HG03159 (cell line): Measurements from ENCODE around the gene NUP210.

ENCODE experiments used
- ATAC-seq: cut with Tn5 transposase; IDR thresholded peaks from one replicate; pipeline ENCODE4 v1.9.1; 2021; ENCODE audit warnings: mild to moderate bottlenecking, moderate library complexity; ENCODE audit not compliant: unreplicated experiment

Gene NUP210

DNA sequence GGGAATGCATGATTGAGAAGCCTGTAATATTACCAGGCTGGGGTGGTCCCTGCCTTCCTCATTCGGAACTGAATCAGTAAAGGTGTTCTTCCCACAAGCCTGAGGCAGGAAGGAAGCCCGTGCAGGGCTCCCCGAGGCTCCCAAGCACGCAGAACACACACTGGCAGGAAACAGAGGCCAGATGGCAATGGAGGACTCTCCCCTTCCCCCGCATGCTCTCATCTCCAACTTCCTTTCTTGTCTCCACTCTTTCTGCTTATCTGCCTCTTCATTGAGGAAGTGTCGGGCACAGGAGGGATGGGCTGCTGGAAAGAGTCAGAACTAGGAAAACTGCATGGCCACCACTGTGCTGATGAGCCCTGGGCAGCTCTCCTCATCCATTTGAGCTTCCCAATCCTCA is 123.5 kb downstream of the NUP210 start:
- no peak for ATAC-seq

DNA sequence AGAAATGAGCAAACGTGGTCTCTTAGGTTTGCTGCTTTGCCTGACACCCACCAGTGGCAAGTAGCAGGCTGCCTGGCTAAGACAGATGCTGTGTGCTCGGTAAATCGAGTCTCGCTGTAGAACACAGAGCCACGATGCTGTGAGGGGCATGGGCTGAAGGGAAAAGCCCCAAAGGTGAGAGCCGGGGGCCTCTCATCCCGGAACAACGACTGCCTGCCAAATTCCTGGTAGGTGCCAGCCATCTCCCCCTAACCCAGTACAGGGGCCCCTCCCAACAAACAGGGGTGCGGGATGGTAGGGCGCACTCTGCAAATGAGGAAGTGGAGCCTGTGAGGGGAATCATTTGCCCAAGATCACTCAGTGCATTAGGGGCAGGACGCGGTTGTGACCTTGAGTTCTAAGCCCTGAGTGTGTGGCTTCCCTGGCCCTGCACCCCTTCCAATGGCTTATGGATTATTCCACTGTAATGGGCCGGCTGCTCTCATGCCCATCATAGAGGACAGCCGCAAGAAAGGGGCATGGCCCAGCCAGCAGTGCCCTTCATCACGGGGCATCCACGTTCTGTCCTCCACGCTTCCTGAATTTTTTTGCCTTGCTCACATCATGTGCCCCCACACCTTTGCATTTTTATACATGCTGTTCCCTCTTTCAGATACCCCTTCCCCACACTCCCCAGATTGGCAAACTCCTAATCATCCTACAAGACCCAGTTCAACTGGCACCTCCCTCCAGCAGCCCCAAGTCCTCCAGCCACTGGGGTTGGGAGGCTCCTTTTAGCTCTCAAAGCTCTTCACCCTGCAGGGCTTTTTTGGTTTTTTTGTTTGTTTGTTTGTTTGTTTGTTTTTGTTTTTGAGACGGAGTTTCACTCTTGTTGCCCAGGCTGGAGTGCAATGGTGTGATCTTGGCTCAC is 125.4 kb downstream of the NUP210 start:
- ATAC-seq = no peak

DNA sequence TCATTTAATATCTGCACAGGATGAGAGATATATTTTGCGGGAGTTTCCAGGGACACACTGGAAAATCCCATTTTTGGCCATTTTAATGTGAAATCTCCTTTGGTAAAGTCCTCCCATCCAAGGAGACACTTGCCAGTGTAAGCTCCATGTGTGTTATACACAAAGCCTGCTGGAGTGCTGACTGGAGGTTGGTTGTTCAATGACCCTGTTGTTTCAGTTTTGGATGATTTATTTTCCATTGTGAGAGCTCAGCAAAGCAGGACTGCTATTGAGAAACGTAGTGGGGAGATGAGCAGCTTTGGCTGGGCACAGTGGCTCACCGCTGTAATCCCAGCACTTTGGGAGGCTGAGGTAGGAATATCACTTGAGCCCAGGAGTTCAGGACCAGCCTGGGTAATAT is 127.7 kb downstream of the NUP210 start:
- ATAC-seq = no peak

- ATAC-seq = no peak
These were observed 129.2 kb downstream of the NUP210 start for GRCh38 chr3:13290941-13291340.

- ATAC-seq = no peak
These were observed 130.3 kb downstream of the NUP210 start for GRCh38 chr3:13289771-13290285.

- no peak for ATAC-seq
These were observed 131.1 kb downstream of the NUP210 start for GRCh38 chr3:13288732-13289718.

- ATAC-seq = no peak
These were observed 132.3 kb downstream of the NUP210 start for GRCh38 chr3:13287833-13288232.

GRCh38 chr3:13286873-13287272 is 133.2 kb downstream of the NUP210 start:
- ATAC-seq = no peak

GRCh38 chr3:13285007-13285567 is 135.0 kb downstream of the NUP210 start:
- no peak for ATAC-seq

GRCh38 chr3:13283877-13284264 is 136.3 kb downstream of the NUP210 start:
- ATAC-seq = no peak

GRCh38 chr3:13282986-13283876 is 136.9 kb downstream of the NUP210 start:
- no peak for ATAC-seq

GRCh38 chr3:13282358-13282985 is 137.7 kb downstream of the NUP210 start:
- no peak for ATAC-seq

GRCh38 chr3:13281507-13282357 is 138.4 kb downstream of the NUP210 start:
- no peak for ATAC-seq

DNA sequence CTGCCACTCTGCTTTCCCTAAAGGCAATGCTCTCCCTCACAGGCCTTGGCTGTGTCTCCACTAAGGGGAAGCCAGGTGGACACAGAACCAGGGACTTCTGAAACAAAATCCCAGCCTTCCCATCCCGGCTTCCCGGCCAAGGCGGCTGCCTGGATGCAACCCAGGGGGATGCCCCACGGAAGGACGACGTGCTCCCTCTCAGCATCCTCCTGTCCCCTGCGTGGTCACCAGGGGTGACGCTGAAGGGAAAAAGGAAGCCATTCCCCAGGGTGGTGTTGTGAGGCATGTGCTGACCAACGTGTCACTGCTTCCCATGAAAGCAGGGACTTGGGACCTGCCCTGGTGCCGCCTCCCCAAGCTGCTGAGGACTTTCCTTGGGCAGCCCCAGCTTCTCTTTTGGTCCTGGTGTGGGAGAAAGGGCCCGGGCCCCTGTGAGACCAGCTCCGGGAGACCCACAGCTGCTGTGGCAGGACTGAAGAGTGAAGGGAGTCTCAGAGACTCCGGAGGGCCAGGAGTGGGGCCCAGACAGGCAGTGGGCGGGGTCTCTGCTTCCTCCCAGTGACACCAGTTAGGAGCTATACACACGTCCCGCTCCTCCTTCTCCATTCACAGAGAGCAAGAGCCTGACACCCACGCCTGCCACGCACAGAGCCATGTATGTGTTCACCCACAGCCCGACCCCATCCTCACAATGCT is 139.2 kb downstream of the NUP210 start:
- no peak for ATAC-seq

DNA sequence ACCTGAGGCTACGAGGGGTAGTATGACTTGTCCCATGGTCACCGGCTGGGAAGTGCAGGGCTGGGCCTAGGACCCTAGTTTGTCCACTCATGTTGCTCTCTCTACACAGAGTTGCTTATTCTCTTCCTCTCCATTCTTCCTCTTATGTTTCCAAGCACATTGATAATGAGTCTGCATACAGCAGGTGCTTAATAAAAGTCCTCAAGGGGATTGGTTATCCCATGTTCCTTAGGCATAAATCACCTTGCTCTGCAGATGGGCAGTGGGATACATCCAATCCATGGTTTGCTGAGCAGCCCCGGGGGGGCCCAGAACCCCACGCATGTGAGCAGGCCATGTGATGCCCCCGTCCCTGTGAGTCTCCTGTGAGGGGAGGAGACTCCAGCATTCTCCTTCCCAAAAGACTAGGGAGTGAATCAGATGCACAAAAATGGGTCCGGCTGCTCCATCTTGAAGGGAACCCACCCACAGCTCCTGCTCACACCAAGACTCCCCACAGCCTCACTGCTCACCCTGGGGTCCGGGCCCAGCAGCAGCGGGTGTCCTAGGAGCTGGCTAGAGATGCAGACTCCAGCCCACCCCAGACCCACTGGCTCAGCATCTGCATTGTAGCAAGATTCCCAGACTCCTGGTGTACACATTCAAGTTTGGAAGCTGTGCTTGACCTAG is 139.9 kb downstream of the NUP210 start:
- no peak for ATAC-seq

GRCh38 chr3:13279532-13279910 is 140.6 kb downstream of the NUP210 start:
- no peak for ATAC-seq

DNA sequence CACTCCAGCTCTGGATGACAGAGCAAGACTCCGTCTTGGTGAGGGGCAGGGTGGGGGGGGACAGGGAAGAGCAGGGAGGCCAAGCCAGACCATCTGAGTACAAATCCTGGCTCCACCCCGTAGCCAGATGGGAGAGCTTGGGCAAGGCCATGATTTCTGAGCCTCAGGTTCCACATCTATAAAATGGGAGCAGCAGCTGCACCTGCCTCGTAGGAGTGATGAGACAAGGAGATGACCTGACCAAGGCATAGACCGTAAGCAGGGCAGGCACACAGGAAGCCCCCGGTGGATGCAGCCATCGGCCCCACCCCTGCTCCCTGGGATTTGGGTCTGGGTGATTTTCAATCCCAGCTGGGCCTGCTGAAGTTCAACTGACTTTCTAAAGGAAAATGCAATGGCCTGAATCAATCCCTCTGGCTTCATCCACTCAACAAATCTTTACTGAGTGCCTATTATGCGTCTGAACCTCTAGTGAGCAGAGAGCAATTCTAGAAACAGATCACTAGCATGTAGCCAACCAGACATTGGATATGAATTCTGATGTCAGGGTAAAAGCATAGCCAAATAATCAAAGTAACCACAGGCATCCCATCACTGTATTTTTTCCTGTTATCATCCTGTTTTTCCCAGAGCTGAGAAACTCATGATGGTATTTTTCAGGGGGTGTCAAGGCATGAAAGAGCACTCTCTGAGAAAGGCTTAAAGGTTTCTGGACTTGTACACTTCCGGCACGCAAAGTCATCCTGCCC is 141.2 kb downstream of the NUP210 start:
- ATAC-seq = no peak
